Aorta (tissue), 5 donors: ENCODE measurements around the gene KRABD2.

ENCODE experiments used
- ATAC-seq: fragments of 200-7000 bp; cut with Tn5 transposase; one replicate; pipeline ENCODE4 v1.9.1; 2022; ENCODE audit warnings: moderate library complexity; ENCODE audit not compliant: low FRiP score
- DNase-seq, 2 donors: peaks; one replicate each; pipeline ENCODE4 v3.0.0-alpha.2; 2020
- H3K27ac ChIP-seq, 2 donors: one replicate each; pipeline ENCODE4 v1.5.1; 2013; ENCODE audit warnings: low read length in 2 of 2, mild to moderate bottlenecking in 2 of 2, moderate library complexity in 2 of 2, control low read depth in 1 of 2, inconsistent platforms in 1 of 2, low read depth in 1 of 2
- H3K27me3 ChIP-seq, 2 donors: one replicate each; pipeline ENCODE4 v1.6.1; 2013; ENCODE audit warnings: control low read depth in 1 of 2, low read length in 1 of 2, mild to moderate bottlenecking in 1 of 2, moderate library complexity in 1 of 2; ENCODE audit not compliant: insufficient read depth in 2 of 2, control insufficient read depth in 1 of 2
- H3K36me3 ChIP-seq, 2 donors: one replicate each; pipeline ENCODE4 v1.6.1; 2013; ENCODE audit warnings: control low read depth in 1 of 2, low read length in 1 of 2, mild to moderate bottlenecking in 1 of 2; ENCODE audit not compliant: insufficient read depth in 2 of 2, control insufficient read depth in 1 of 2
- H3K4me1 ChIP-seq, 2 donors: one replicate each; pipeline ENCODE4 v1.6.1; 2013; ENCODE audit warnings: low read length in 2 of 2, control low read depth in 1 of 2, mild to moderate bottlenecking in 1 of 2, moderate library complexity in 1 of 2; ENCODE audit not compliant: insufficient read depth in 2 of 2, control insufficient read depth in 1 of 2
- H3K4me3 ChIP-seq, 2 donors: one replicate each; pipeline ENCODE4 v1.5.1; 2013; ENCODE audit warnings: low read length in 2 of 2, control low read depth in 1 of 2, mild to moderate bottlenecking in 1 of 2
- H3K9me3 ChIP-seq: one replicate; pipeline ENCODE4 v1.6.1; 2013; ENCODE audit warnings: mild to moderate bottlenecking, low read length; ENCODE audit not compliant: control insufficient read depth
- WGBS, 2 donors: extraction: QIAGEN DNeasy Blood & Tissue Kit; methylation state at CpG; one replicate each; pipeline ENCODE4 v1.1.7; 2013; 5-methylcytosine and 5-hydroxymethylcytosine counted together
- intact Hi-C, 2 donors: fragments of 100-400 bp; cut with DNase I; formaldehyde crosslinking; loops; one replicate each; pipeline versions ENCODE4 v1.14.2 to v1.15.0; 2022
- donor health status: healthy with polysubstance abuse.
- donor health status: Bipolar disorder and iron deficiency.
- donor health status: DM: no; HTN: no; CAD: no.
- donor health status: DM: no; HTN: no; CAD: no.
- donor health status: DM: yes; HTN: yes; CAD: no.

The KRABD2 gene

DNA sequence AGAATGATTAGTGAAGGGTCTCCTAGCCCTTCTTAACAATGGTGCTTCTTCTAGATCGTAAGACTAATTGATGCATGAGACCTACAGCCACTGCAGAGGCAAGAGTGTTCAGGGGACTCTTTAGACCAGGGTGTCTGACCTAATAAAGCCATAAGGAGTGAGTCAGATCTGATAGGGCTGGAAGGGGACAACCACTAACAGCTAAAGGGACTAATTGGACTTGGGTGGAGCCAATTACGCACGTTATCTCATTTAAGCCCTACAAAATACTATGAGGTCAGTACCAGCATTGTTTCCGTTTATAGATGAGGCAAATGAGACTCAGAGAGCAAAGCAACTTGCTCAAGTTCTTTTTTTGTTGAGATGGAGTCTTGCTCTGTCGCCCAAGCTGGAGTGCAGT is 35.6 kb upstream of the KRABD2 start:
- Histone ChIP-seq H3K27me3 (no peaks in the 10 kb centered on the region), H3K36me3 (no peaks in the 10 kb centered on the region), H3K4me1 (no peaks in the 10 kb centered on the region), H3K9me3 (no peaks in the 10 kb centered on the region), H3K4me3 (no peak overlapping the region), H3K27ac (no peak overlapping the region)
- ATAC-seq (no peak), DNase-seq (no peak)
- intact Hi-C loops = loop anchor here (5.0 to 10.0 kb wide), 2 partner anchors 375 to 483 kb away; no protein-coding TSS in a partner anchor
- WGBS, 2 donors = 79 to 82% methylated on average over 5 of the region's 5 CpGs

DNA sequence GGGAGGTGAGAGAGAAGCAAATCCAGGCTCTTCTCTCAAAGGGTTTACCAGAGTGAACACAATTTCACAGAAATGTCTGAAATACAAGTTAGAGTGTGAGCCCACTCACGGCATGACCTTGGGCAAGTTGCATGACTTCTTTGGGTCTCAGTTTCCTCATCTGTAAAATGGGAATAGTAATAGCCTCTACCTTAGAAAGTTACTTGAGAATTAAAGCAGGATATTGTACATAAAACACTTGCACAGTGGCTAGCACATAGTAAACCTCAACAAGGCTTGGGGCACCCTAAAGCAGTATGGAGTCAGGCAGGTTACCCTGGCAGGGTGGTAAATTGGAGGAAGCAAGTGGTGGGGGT is 34.4 kb upstream of the KRABD2 start:
- WGBS, 2 donors = 83 to 88% methylated on average over 1 of the region's 1 CpG
- no peak overlapping the region for H3K4me3 ChIP-seq

GRCh38 chr17:8409966-8410882 is 33.7 kb upstream of the KRABD2 start:
- H3K9me3 ChIP-seq = no peaks in the 10 kb centered on the region
- H3K4me3 ChIP-seq = no peak overlapping the region
- no peaks in the 10 kb centered on the region for H3K4me1 ChIP-seq
- DNase-seq = peak; percentile 93 to 97
- no peak overlapping the region for H3K27ac ChIP-seq
- no peaks in the 10 kb centered on the region for H3K36me3 ChIP-seq
- peak; percentile 94 for ATAC-seq
- intact Hi-C loops = loop anchor here (2.0 to 10.0 kb wide), 4 partner anchors 377 to 485 kb away; no protein-coding TSS in a partner anchor
- WGBS, 2 donors = 23 to 25% methylated on average over 19 of the region's 19 CpGs
- H3K27me3 ChIP-seq = no peaks in the 10 kb centered on the region

More for the DNA sequence above, 34.4 kb upstream of the KRABD2 start:
- Histone ChIP-seq H3K27ac (no peak overlapping the region), H3K27me3 (no peaks in the 10 kb centered on the region), H3K9me3 (no peaks in the 10 kb centered on the region), H3K4me1 (no peaks in the 10 kb centered on the region), H3K36me3 (no peaks in the 10 kb centered on the region)
- DNase-seq (no peak), ATAC-seq (no peak)
- intact Hi-C loops = loop anchor here (2.0 to 10.0 kb wide), 3 partner anchors 376 to 484 kb away; no protein-coding TSS in a partner anchor

- WGBS, 2 donors = 80 to 85% methylated on average over 14 of the region's 14 CpGs
Observed at GRCh38 chr17:8408371-8408770, 31.9 kb upstream of the KRABD2 start.

GRCh38 chr17:8406174-8406573 is 29.7 kb upstream of the KRABD2 start:
- no peak overlapping the region for H3K4me3 ChIP-seq

More at GRCh38 chr17:8408371-8408770, 31.9 kb upstream of the KRABD2 start:
- Histone ChIP-seq H3K36me3 (no peaks in the 10 kb centered on the region), H3K4me1 (no peaks in the 10 kb centered on the region), H3K9me3 (no peaks in the 10 kb centered on the region), H3K27ac (no peak overlapping the region), H3K4me3 (no peak overlapping the region), H3K27me3 (no peaks in the 10 kb centered on the region)
- ATAC-seq = no peak
- intact Hi-C loops = loop anchor here in 1 of 2 donors (5.0 kb wide), 1 partner anchor 484 kb away; no protein-coding TSS in a partner anchor
- DNase-seq = no peak

GRCh38 chr17:8405499-8406016 is 29.1 kb upstream of the KRABD2 start:
- 91 to 92% methylated on average over 11 of the region's 11 CpGs for WGBS, 2 donors
- no peak for ATAC-seq
- H3K27me3 ChIP-seq = no peaks in the 10 kb centered on the region

More at GRCh38 chr17:8406174-8406573, 29.7 kb upstream of the KRABD2 start:
- ATAC-seq = no peak
- DNase-seq = no peak
- Histone ChIP-seq H3K4me1 (no peaks in the 10 kb centered on the region), H3K36me3 (no peaks in the 10 kb centered on the region), H3K27ac (no peak overlapping the region), H3K9me3 (no peaks in the 10 kb centered on the region), H3K27me3 (no peaks in the 10 kb centered on the region)
- WGBS, 2 donors = 84 to 89% methylated on average over 2 of the region's 2 CpGs
- intact Hi-C loops = loop anchor here in 1 of 2 donors (5.0 kb wide), 1 partner anchor 486 kb away; no protein-coding TSS in a partner anchor

DNA sequence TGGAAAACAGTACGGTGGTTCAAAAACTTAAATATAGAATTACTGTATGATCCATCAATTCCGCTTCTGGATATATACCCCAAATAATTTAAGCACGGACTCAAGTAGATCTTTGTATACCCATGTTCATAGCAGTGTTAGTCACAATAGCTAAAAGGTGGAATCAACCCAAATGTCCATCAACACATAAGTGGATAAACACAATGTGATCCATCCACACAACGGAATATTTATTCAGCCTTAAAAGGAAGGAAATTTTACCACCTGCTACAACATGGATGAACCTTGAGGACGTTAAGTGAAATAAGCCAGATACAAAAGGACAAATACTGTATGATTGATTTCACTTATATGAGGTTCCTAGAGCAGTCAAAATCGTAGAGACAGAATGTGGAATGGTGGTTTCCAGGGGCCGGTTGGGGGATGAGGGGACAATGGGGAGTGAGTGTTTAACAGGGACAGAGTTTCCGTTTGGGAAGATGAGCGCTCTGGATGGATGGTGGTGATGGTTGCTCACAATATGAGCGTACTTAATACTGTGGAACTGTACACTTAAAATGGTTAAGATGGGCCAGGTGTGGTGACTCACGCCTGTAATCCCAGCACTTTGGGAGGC is 26.5 kb upstream of the KRABD2 start:
- Histone ChIP-seq H3K9me3 (no peaks in the 10 kb centered on the region), H3K27me3 (no peaks in the 10 kb centered on the region), H3K36me3 (no peaks in the 10 kb centered on the region), H3K27ac (no peak overlapping the region), H3K4me3 (no peak overlapping the region), H3K4me1 (no peaks in the 10 kb centered on the region)
- 78 to 83% methylated on average over 11 of the region's 11 CpGs for WGBS, 2 donors
- ATAC-seq = no peak
- DNase-seq = no peak
- intact Hi-C loops = no loop called here

More at GRCh38 chr17:8405499-8406016, 29.1 kb upstream of the KRABD2 start:
- H3K27ac ChIP-seq = no peak overlapping the region
- H3K4me1 ChIP-seq = no peaks in the 10 kb centered on the region
- H3K36me3 ChIP-seq = no peaks in the 10 kb centered on the region
- intact Hi-C loops = loop anchor here in 1 of 2 donors (5.0 kb wide), 1 partner anchor 487 kb away; no protein-coding TSS in a partner anchor
- no peaks in the 10 kb centered on the region for H3K9me3 ChIP-seq
- DNase-seq = no peak
- no peak overlapping the region for H3K4me3 ChIP-seq

DNA sequence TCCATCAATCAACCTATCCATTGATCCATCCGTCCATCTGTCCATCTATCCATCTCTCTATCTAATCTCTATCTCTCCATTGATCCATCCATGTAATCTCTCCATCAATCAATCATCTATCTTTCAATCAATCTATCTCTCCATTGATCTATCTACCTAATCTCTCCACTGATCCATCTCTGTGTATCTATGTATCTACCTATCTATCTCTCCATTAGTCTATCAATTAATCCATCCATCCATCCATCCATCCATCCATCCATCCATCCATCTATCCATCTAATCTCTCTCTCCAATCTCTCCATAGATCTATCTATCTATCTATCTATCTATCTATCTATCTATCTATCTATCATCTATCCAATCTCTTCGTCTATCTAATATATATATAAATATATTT is 24.6 kb upstream of the KRABD2 start:
- H3K36me3 ChIP-seq = no peaks in the 10 kb centered on the region
- H3K4me3 ChIP-seq = no peak overlapping the region
- H3K27ac ChIP-seq = no peak overlapping the region
- no peaks in the 10 kb centered on the region for H3K4me1 ChIP-seq
- no peaks in the 10 kb centered on the region for H3K27me3 ChIP-seq
- no peaks in the 10 kb centered on the region for H3K9me3 ChIP-seq
- WGBS, 2 donors = 88 to 95% methylated on average over 2 of the region's 2 CpGs
- DNase-seq (no peak), ATAC-seq (no peak)
- intact Hi-C loops = no loop called here
